SU-DHL-6 (cell line): ENCODE data around the gene TMEM132A.

Experiments
- H2AFZ ChIP-seq: fragments of 200-600 bp; sonication (generic); 2 replicates; pipeline ENCODE4 v1.6.1; 2014; ENCODE audit warnings: low read depth, mild to moderate bottlenecking, moderate library complexity, mixed read lengths, antibody characterized with exemption, low read length; ENCODE audit not compliant: severe bottlenecking
- H3F3A ChIP-seq: fragments of 200-600 bp; shearing (Covaris generic); 2 replicates; pipeline ENCODE4 v1.6.0; 2016; ENCODE audit warnings: antibody characterized with exemption, mild to moderate bottlenecking; ENCODE audit not compliant: insufficient read depth
- H3K27ac ChIP-seq: fragments of 200-600 bp; sonication (generic); 2 replicates; pipeline ENCODE4 v1.5.1; 2016; ENCODE audit warnings: low read depth, mild to moderate bottlenecking, low read length, moderate library complexity, mixed read lengths
- H3K27me3 ChIP-seq: fragments of 200-600 bp; sonication (generic), shearing (Covaris generic); 2 replicates; pipeline ENCODE4 v1.6.0; 2014; ENCODE audit warnings: mild to moderate bottlenecking, low read length
- H3K36me3 ChIP-seq: fragments of 200-600 bp; sonication (generic); 2 replicates; pipeline ENCODE4 v1.6.1; 2014; ENCODE audit warnings: mild to moderate bottlenecking, low read length, mixed read lengths
- H3K4me2 ChIP-seq: fragments of 300-600, 200-600 bp; shearing (Covaris generic), sonication (generic); 2 replicates; pipeline ENCODE4 v1.6.0; 2014; ENCODE audit warnings: low read length, low read depth, mild to moderate bottlenecking; ENCODE audit not compliant: poor library complexity, severe bottlenecking
- H3K4me3 ChIP-seq: fragments of 200-600 bp; sonication (generic); 2 replicates; pipeline ENCODE4 v1.5.1; 2014; ENCODE audit warnings: antibody characterized with exemption, low read length, mild to moderate bottlenecking, mixed read lengths; ENCODE audit not compliant: insufficient read depth, poor library complexity, severe bottlenecking
- H3K79me2 ChIP-seq: fragments of 200-600 bp; sonication (generic); 2 replicates; pipeline ENCODE4 v1.6.1; 2014; ENCODE audit warnings: mild to moderate bottlenecking, low read length, moderate library complexity; ENCODE audit not compliant: insufficient read depth
- H3K9ac ChIP-seq: fragments of 200-600 bp; sonication (generic); 2 replicates; pipeline ENCODE4 v1.7.0; 2014; ENCODE audit warnings: mild to moderate bottlenecking, low read length
- H3K9me2 ChIP-seq: fragments of 200-600 bp; sonication (generic); replicated peaks from 2 replicates; pipeline ENCODE4 v1.6.1; 2014; ENCODE audit warnings: low read length; ENCODE audit not compliant: insufficient read depth
- H3K9me3 ChIP-seq: fragments of 200-600 bp; sonication (generic); 2 replicates; pipeline ENCODE4 v1.6.1; 2014; ENCODE audit warnings: low read length, mixed read lengths; ENCODE audit not compliant: insufficient read depth
- H4K20me1 ChIP-seq: fragments of 200-600 bp; sonication (generic); 2 replicates; pipeline ENCODE4 v1.6.1; 2014; ENCODE audit warnings: low read depth, mild to moderate bottlenecking, antibody characterized with exemption, low read length, moderate library complexity, mixed read lengths
- CTCF ChIP-seq: fragments of 200-600 bp; sonication (generic); IDR thresholded peaks from one replicate; pipeline ENCODE4 v1.5.1; 2017; ENCODE audit warnings: antibody characterized with exemption, mild to moderate bottlenecking, low read length, moderate library complexity; ENCODE audit not compliant: insufficient read depth, poor library complexity, severe bottlenecking
- EZH2phosphoT487 ChIP-seq: fragments of 200-600 bp; sonication (generic), shearing (Covaris generic); conservative IDR thresholded peaks from 2 replicates; pipeline ENCODE4 v1.6.1; 2018; ENCODE audit warnings: mild to moderate bottlenecking, antibody characterized with exemption, low read length, moderate library complexity, mixed read lengths

The TMEM132A gene

DNA sequence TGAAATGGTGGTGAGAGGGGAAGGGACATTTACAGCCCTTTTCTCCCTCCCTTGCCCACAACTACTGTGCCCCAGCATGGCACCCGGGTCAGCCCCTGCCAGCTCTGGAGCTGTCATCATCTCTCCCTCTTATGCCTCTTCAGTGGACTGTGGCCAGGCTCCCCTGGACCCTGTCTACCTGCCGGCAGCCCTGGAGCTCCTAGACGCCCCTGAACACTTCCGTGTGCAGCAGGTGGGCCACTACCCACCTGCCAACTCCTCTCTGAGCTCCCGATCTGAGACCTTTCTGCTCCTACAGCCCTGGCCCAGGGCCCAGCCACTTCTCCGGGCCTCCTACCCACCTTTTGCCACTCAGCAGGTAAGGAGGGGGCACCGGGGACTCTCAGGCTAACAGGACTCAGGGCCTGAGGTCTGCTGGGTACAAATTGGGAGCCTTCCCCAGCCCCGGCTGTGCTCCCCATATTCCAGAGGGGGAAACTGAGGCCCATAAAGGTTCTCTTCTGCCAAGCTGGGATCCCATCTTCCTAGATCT lies 2.9 kb downstream of the TMEM132A start:
- Histone ChIP-seq H3K36me3 (no peaks in the 10 kb centered on the region), H3K9me2 (no peaks in the 10 kb centered on the region), H3K4me3 (no peak overlapping the region), H3K4me2 (no peak overlapping the region), H4K20me1 (no peaks in the 10 kb centered on the region), H2AFZ (no peak overlapping the region), H3K79me2 (no peaks in the 10 kb centered on the region), H3F3A (peaks cover 2% of the 10 kb centered on the region), H3K27ac (no peak overlapping the region), H3K9me3 (no peaks in the 10 kb centered on the region), H3K27me3 (no peaks in the 10 kb centered on the region), H3K9ac (no peak overlapping the region)
- no peak for TF ChIP-seq EZH2phosphoT487
- no peak for TF ChIP-seq CTCF

DNA sequence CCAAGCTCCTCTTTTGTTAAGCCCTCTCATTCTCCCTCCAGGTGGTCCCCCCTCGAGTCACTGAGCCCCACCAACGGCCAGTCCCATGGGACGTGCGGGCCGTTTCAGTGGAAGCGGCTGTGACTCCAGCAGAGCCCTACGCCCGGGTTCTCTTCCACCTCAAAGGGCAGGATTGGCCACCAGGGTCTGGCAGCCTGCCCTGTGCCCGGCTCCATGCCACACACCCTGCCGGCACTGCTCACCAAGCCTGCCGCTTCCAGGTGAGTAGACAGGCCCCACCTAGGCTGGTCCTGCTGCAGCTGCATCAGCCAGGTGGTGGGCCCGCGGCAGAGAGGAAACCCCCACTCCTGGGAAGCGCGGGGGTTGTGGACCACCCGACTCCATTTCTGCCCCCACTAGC lies 3.3 kb downstream of the TMEM132A start:
- Histone ChIP-seq H3K9ac (no peak overlapping the region), H3K36me3 (no peaks in the 10 kb centered on the region), H2AFZ (no peak overlapping the region), H3K9me2 (no peaks in the 10 kb centered on the region), H3K27me3 (no peaks in the 10 kb centered on the region), H3K9me3 (no peaks in the 10 kb centered on the region), H3K4me2 (no peak overlapping the region), H3K4me3 (no peak overlapping the region), H4K20me1 (no peaks in the 10 kb centered on the region), H3K27ac (no peak overlapping the region), H3K79me2 (no peaks in the 10 kb centered on the region), H3F3A (peaks cover 6% of the 10 kb centered on the region)
- TF ChIP-seq EZH2phosphoT487 (no peak), CTCF (no peak)

- Histone ChIP-seq H4K20me1 (no peaks in the 10 kb centered on the region), H3K9me3 (no peaks in the 10 kb centered on the region), H3K4me2 (no peak overlapping the region), H2AFZ (no peak overlapping the region), H3K27me3 (no peaks in the 10 kb centered on the region), H3K36me3 (no peaks in the 10 kb centered on the region), H3F3A (peaks cover 10% of the 10 kb centered on the region), H3K4me3 (no peak overlapping the region), H3K79me2 (no peaks in the 10 kb centered on the region), H3K9ac (no peak overlapping the region), H3K9me2 (no peaks in the 10 kb centered on the region), H3K27ac (no peak overlapping the region)
- TF ChIP-seq EZH2phosphoT487: no peak
- no peak for TF ChIP-seq CTCF
These were observed 4.3 kb downstream of the TMEM132A start for GRCh38 chr11:60928563-60929001.
